Cardiac muscle cell (in vitro differentiated cells and primary cell): ENCODE measurements around the gene SND1. TPM values are rescaled to one million over a fixed set of nuclear protein-coding genes. Genes with fewer than 3 reads are reported as not detected.

Source experiments
- DNase-seq, 2 donors: peaks; one replicate each; pipeline versions ENCODE4 v3.0.0 to v3.0.0-alpha.2; 2010 to 2017; ENCODE audit warnings: low read depth in 1 of 2, low spot score in 1 of 2
- H3K27ac ChIP-seq: fragments of 200-600 bp; sonication (generic); 2 replicates; pipeline ENCODE4 v1.5.1; 2016
- H3K27me3 ChIP-seq: fragments of 200-600 bp; sonication (generic); 2 replicates; pipeline ENCODE4 v1.6.0; 2016; ENCODE audit warnings: control low read depth
- H3K36me3 ChIP-seq: fragments of 200-600 bp; sonication (generic); 2 replicates; pipeline ENCODE4 v1.5.1; 2016; ENCODE audit warnings: control low read depth
- H3K4me1 ChIP-seq: fragments of 200-600 bp; sonication (generic); 2 replicates; pipeline ENCODE4 v1.8.1; 2017; ENCODE audit warnings: low read depth, mild to moderate bottlenecking, mixed run types
- H3K4me3 ChIP-seq: fragments of 200-600 bp; sonication (generic); 2 replicates; pipeline ENCODE4 v1.5.1; 2016; ENCODE audit warnings: mild to moderate bottlenecking
- H3K9me3 ChIP-seq: fragments of 200-600 bp; sonication (generic); 2 replicates; pipeline ENCODE4 v1.5.1; 2017; ENCODE audit warnings: low read depth, mild to moderate bottlenecking, control low read depth
- polyA plus RNA-seq: library from polyadenylated mRNA; unstranded; fragments of >200 nt; fragmentation: Nextera tagmentation; extraction: Ambion mirVana; gene quantifications from 2 replicates; pipeline ENCODE4 v1.2.1, GENCODE V29; 2016
- total RNA-seq: library from RNA; depleted of rRNA; stranded (reverse); fragments of >200 nt; gene quantifications from 2 replicates; pipeline ENCODE4 v1.2.3, GENCODE V29; 2016
- TF ChIP-seq, protein P1 (sequence below): IDR thresholded peaks from 2 replicates; pipeline ENCODE4 v1.5.1; 2012; ENCODE audit warnings: low read depth, mild to moderate bottlenecking, low read length

SND1 gene
- total and polyA plus RNA-seq, 2 experiments from 2014 or later, result 114 to 172 TPM

DNA sequence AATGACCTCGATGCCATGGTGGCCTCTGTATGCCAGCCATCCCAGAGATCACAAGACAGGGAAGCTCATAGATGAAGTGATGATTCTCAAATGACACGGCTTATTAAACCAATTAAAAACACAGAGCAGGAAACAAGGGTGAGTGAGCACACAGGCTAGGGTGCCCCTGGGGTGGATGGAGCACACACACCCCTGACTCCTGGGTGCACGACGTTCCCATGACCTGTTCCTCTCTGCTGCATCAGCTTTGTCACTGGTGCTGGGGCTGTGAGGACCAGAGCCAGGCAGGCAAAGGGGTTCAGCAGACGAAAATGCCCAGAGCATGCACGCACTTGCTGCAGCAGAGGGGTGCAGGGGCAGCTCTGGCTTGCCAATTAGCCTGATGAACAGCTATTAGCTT lies 465.7 kb downstream of the SND1 start:
- TF ChIP-seq, protein P1, sequence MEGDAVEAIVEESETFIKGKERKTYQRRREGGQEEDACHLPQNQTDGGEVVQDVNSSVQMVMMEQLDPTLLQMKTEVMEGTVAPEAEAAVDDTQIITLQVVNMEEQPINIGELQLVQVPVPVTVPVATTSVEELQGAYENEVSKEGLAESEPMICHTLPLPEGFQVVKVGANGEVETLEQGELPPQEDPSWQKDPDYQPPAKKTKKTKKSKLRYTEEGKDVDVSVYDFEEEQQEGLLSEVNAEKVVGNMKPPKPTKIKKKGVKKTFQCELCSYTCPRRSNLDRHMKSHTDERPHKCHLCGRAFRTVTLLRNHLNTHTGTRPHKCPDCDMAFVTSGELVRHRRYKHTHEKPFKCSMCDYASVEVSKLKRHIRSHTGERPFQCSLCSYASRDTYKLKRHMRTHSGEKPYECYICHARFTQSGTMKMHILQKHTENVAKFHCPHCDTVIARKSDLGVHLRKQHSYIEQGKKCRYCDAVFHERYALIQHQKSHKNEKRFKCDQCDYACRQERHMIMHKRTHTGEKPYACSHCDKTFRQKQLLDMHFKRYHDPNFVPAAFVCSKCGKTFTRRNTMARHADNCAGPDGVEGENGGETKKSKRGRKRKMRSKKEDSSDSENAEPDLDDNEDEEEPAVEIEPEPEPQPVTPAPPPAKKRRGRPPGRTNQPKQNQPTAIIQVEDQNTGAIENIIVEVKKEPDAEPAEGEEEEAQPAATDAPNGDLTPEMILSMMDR, result no peak
- Histone ChIP-seq H3K27me3 (peaks cover 6% of the 10 kb centered on the region), H3K27ac (no peak overlapping the region), H3K4me1 (no peaks in the 10 kb centered on the region), H3K36me3 (no peaks in the 10 kb centered on the region), H3K9me3 (no peaks in the 10 kb centered on the region), H3K4me3 (no peak overlapping the region)
- DNase-seq, result no peak

DNA sequence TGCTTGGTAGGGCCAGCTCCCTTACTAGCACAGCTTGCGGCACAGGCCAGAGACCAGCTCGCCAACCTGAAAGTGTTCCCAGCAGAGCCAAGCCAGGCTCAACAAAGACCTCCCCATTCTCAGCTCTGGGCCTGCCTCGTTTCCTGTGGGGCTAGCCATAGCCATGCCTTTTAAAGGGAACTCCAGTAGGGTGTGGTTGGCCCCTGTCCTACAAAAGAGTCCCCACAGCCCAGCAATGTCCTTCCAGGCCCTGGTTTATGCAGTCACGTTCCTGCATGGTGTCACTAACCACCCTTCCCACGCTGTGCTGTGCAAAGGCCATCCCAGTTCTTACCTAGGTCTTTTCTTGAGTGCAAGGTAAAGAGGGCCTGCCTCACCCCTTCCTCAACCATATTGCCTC lies 467.0 kb downstream of the SND1 start:
- H3K4me3 ChIP-seq, result no peak overlapping the region

GRCh38 chr7:128120116-128120515 lies 468.1 kb downstream of the SND1 start:
- TF ChIP-seq, protein P1, result no peak
- Histone ChIP-seq H3K27ac (no peak overlapping the region), H3K4me3 (no peak overlapping the region), H3K4me1 (no peaks in the 10 kb centered on the region), H3K9me3 (no peaks in the 10 kb centered on the region), H3K27me3 (no peaks in the 10 kb centered on the region), H3K36me3 (no peaks in the 10 kb centered on the region)
- DNase-seq, result no peak

More for the DNA sequence above, 467.0 kb downstream of the SND1 start:
- peaks cover 5% of the 10 kb centered on the region for H3K27me3 ChIP-seq
- TF ChIP-seq, protein P1, result no peak
- no peaks in the 10 kb centered on the region for H3K4me1 ChIP-seq
- H3K9me3 ChIP-seq, result no peaks in the 10 kb centered on the region
- no peak overlapping the region for H3K27ac ChIP-seq
- H3K36me3 ChIP-seq, result no peaks in the 10 kb centered on the region
- no peak for DNase-seq

DNA sequence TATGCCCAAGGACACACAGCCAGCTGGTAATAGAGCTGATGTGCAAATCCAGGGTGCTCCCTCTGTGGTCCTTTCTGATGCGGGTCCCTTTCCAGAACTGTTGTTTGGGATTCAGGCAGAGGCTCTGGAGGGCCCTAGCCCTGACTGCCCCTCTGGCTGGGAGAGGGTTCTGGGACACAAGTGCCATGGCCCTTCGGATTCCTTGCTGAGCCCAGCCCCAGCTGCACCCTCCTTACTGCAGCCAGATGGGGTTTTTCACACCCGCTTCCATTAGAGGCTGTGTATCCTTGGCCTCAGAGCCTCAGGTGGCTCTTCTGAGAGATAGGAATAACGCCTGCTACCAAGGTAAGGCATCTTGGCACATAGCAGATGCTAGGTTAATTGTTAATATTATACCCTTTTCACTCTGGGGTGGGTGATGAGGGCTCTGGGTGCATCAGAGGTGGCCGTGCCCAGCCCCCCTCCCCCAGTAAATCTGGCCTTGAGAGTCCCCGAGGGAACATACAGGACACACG lies 469.0 kb downstream of the SND1 start:
- Histone ChIP-seq H3K36me3 (no peaks in the 10 kb centered on the region), H3K27me3 (no peaks in the 10 kb centered on the region), H3K4me1 (no peaks in the 10 kb centered on the region), H3K9me3 (no peaks in the 10 kb centered on the region), H3K27ac (no peak overlapping the region), H3K4me3 (no peak overlapping the region)
- TF ChIP-seq, protein P1, result no peak
- DNase-seq, result no peak

DNA sequence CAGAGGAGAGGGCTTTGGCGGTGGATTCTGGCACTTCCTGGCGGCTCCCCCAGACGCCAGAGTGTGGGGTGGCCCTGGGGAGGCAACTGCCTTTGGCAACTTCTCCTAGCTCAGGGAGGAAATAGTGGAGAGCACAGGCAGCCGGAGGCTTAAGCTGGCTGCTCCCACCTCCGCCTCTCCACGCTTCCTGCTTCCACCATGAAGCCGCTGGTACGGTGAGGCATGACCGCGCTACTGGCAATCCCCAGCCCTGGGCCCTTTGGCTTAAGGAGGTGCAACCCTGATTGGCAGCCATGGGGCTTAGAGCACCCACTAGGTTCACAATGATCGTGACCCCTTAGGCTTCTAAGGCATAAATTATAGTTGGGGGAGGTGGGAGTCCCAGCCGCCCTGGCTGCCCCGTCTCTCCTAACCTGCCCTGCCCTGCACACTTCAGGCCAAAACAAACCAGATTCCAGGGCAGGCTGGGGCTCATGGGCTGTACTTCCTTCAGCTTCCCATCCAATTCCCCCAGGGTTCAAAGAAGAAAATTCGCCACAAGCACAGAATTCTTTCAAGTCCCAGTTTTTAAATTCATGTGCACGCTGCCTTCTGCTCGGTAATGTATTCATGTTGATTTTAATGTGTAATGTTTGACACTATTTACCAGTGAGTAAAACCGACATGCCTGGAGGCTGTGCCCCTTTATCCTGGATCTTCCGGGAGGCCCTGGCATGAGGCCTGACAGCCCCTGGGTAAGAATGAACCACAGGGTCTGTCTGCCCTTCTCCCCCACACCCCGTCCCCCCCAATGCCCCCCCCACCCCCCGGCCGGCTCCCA lies 469.9 kb downstream of the SND1 start:
- Histone ChIP-seq H3K4me3 (no peak overlapping the region), H3K4me1 (no peaks in the 10 kb centered on the region), H3K9me3 (no peaks in the 10 kb centered on the region), H3K27ac (no peak overlapping the region), H3K27me3 (no peaks in the 10 kb centered on the region), H3K36me3 (no peaks in the 10 kb centered on the region)
- DNase-seq, result peak in 1 of 2 donors; percentile 64
- TF ChIP-seq, protein P1, result no peak
